ENCODE measurements around the gene RFPL3. TPM values are rescaled to one million over a fixed set of nuclear protein-coding genes. Genes with fewer than 3 reads are reported as not detected.

The RFPL3 gene
- total RNA-seq = not detected

GRCh38 chr22:32357567-32357966, at the start of gene RFPL3:
TSS of gene RFPL3 (plus strand) at chr22:32357867. CDS start at chr22:32358072, 205 bp downstream.

Small RNA genes lying within 50 kb of the gene (small RNA-seq; reads per million reads assigned to genes)
- gene AL021937.2 (ENCODE audit: low replicate concordance) = not detected
- not detected for gene IGLVIVOR22-2 (ENCODE audit: low replicate concordance)
- not detected for gene RF02171 (ENCODE audit: low replicate concordance)
- gene RF02172 (ENCODE audit: low replicate concordance) = not detected

Other genes starting within 250 kb of the RFPL3 start
- not detected for gene C22orf42, start 198.6 kb upstream of the RFPL3 start, total RNA-seq
- gene RFPL2, start 152.8 kb upstream of the RFPL3 start, total RNA-seq = 0.18 TPM
- 2.7 TPM for gene SLC5A4, start 102.5 kb upstream of the RFPL3 start, total RNA-seq
- 56.6 TPM for gene RTCB, start 54.4 kb downstream of the RFPL3 start, total RNA-seq
- gene BPIFC, start 106.6 kb downstream of the RFPL3 start, total RNA-seq = not detected
- gene FBXO7, start 116.9 kb downstream of the RFPL3 start, total RNA-seq = 90.0 TPM